GDM1 (cell line): ENCODE data around the gene SLAMF7.
A peak's percentile ranks its signal among the peaks of the same experiment; 100 is the strongest.

ENCODE experiments used
- DNase-seq: peaks from one replicate; lab custom pipeline; 2025; lab: John Stamatoyannopoulos, UW

The SLAMF7 gene

DNA sequence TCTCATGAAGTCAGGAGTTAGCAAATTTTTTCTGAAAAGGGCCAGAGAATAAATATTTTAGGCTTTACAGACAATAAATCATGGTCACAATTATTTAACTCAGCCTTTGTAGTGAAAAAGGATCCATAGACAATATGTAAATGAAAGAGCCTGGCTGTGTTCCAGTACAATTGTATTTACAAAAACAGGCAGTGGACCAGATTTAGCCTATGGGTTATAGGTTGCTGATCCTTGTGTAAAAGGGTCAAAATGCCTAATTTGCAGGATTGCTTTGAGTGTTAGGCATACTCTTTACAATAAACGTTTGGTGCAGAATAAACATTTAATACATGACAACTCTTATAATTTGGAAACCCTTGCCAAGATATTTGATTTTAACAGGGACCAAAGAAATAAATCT lies 6.5 kb downstream of the SLAMF7 start:
- DNase-seq: no peak

DNA sequence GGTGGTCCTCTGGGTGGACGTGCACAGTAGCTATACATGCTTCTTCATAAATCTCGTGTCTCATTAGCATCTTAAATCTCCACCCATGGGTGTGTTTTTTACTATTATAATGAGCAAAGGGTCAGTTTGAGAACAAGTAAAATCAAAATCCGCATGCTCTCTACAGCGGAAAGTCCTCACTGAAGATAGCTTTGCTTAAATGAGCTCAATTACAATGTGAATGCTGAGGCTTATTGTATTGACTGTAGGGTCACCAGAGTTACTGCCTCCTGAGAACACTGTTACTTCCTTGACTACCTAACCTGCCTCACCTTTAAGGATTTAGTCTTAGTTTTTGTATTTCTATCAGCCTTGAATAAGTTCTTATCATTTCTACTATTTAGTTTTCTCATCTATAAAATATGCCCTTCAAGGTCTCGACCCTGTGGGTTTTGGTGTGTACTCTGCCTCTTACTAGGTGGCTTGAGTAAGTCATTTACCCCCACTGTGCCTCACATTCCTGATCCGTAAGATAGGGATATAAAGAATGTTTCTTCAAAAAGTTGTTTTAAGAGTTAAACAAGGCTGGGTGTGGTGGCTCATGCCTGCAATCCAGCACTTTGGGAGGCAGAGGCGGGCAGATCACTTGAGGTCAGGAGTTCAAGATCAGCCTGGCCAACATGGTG lies 7.9 kb downstream of the SLAMF7 start:
- no peak for DNase-seq

DNA sequence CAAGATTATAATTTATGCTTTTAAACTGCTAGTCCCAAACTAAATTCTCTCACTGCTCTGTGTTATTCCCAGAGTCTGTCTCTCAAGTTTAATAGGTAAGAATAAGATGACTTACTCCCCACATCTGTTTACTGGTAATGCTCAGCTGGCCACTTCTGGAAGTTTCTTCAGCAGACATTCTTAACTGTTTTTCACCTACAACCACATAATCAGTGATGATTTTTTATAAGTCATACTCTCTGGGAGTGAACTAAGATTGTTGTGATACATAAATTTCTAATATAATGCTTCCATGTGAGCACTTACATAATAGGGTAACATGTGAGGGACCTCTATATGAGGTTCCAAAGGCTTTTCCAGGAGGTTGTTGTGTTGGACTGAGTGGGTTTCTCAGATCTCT lies 8.7 kb downstream of the SLAMF7 start:
- no peak for DNase-seq

DNA sequence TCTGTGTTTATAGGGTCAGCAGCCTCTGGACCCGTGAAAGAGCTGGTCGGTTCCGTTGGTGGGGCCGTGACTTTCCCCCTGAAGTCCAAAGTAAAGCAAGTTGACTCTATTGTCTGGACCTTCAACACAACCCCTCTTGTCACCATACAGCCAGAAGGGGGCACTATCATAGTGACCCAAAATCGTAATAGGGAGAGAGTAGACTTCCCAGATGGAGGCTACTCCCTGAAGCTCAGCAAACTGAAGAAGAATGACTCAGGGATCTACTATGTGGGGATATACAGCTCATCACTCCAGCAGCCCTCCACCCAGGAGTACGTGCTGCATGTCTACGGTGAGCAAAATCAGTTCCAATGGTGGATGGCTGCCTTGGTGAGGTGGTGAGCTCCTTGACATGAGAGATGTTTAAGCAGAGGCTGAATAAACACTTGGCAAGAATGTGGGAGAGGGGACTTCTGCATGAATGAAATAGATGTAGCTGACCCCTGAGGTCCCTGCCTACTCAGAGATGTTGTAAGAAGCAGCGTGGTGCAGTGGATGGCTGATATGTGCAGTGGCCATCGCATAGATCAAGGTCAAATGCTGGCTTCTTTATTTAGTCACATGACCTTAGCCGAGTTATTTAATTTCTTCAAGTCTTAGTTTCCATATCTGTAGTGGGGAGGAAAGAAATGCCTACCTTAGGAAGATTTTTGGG lies 9.3 kb downstream of the SLAMF7 start:
- no peak for DNase-seq

DNA sequence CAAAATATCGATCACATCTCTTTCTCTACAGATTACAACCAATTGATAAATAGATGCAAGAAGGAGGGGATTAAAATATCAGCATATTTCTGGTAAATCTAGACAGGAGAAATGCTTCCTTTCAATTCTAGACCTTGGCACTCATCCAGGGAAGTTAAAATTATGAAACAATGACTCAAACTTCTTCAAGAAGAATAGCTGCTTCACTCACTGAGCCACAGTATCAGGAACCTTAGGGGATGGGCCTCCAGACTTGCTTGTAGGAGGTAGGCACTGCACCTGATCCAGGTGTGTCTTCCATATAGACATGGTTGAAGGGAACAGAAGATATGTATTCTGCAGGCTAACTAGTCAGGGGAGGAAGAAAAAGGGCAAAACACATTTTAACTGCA lies 9.8 kb downstream of the SLAMF7 start:
- DNase-seq: no peak

DNA sequence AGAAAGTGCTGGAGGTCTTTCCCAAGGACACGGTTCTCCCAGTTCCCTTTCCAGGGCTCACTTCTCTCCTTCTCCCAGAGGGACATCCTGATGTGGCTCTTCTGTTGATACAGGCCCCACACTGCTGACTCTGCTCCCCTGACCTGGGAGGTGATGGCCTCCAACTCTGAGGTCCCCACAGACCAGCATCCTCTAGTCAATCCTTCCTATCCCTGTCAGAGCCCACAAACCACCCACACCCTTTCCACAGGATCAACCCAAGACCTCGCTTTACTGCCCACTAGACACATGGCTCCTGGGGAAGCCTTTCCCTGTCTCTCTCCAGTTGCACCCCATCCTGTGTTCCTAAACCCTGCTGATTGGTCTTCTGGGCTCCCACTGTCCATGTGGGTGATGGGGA lies 11.6 kb downstream of the SLAMF7 start:
- DNase-seq: no peak

DNA sequence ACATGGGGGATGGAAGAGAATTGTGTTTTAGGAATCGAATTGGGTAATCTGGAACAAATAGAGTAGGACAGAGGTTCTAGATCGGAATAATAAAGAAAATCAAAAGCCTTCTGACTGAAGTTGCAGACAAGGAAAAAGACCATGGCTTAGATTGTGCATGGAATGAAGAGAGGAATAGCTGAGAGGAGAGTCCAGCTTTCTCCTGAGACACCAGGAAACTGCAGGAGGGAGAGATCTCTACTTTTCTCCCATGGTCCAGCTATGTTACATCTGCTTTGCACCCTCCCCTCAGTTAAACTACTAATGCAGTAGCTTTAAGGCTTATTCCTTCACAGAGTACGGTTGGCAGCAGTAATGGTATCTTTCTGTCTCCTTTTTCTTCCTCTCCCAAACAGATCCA lies 13.4 kb downstream of the SLAMF7 start:
- no peak for DNase-seq

DNA sequence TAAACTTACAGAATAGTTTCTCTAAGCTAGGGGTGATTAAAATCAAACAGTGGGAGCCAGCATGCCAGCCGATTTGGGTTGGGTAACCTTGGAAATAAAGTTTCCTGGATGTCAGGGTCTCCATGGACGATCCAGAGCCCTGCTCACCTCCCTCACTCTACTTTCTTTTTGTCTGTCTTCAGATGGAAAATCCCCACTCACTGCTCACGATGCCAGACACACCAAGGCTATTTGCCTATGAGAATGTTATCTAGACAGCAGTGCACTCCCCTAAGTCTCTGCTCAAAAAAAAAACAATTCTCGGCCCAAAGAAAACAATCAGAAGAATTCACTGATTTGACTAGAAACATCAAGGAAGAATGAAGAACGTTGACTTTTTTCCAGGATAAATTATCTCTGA lies 13.9 kb downstream of the SLAMF7 start:
- DNase-seq: no peak

DNA sequence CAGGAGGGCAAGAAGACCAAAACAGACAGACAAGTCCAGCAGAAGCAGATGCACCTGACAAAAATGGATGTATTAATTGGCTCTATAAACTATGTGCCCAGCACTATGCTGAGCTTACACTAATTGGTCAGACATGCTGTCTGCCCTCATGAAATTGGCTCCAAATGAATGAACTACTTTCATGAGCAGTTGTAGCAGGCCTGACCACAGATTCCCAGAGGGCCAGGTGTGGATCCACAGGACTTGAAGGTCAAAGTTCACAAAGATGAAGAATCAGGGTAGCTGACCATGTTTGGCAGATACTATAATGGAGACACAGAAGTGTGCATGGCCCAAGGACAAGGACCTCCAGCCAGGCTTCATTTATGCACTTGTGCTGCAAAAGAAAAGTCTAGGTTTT lies 14.5 kb downstream of the SLAMF7 start:
- DNase-seq: no peak

DNA sequence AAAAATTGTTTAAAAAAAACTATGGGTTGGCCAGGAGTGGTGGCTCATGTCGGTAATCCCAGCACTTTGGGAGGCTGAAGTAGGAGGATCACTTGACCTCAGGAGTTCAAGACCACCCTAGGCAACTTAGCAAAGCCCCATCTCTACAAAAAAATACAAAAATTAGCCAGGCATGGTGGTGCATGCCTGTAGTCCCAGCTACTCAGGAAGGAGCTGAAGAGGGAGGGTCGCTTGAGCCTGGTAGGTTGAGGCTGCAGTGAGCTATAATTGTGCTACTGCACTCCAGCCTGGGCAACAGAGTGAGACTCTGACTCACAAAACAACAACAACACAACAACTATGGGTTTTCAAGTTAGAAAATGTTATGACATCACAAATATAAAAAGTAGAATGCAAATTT lies 16.4 kb downstream of the SLAMF7 start:
- no peak for DNase-seq

DNA sequence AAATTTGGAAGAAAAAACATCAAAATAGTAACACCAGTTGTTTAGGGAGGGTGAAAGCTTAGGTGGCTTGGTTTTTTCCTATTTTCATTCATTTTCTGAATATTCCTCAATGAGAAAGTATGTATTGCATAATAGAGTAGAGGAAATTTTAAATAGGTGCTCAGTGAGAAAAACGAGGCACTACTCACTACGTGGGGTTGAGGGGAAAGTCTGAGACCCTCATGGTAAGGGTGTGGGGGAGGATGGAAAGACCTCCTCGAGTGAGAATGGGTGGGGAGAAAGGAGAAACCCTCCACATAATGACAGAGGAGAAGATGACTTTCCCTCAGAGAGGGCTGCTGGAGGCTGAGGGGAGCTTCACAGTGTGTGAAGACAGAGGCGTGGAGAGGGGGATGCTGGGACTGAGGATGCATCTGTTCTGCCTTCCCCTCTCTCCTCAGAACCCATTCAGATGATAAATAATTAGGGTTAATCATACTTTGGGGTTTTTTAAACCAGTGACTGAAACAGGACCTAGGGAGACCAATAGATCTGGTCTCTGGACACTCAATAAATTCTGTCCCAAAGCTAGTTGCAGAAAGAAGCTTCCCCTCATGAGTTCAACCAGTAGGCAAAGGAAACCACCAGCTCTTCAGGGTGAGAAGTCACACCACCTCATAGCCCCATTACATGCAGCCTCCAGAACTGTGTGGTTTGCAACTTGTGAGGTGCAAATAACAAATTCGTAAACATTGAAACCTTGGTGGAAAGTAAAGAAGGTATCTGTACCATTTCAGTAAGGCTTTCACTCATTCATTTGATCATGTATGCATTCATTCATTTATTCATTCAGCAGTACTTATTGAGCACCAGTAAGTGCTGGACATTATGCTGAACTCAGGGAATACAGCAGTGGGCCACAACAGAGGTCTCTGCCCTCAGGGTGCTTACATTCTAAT lies 17.1 kb downstream of the SLAMF7 start:
- DNase-seq: no peak

DNA sequence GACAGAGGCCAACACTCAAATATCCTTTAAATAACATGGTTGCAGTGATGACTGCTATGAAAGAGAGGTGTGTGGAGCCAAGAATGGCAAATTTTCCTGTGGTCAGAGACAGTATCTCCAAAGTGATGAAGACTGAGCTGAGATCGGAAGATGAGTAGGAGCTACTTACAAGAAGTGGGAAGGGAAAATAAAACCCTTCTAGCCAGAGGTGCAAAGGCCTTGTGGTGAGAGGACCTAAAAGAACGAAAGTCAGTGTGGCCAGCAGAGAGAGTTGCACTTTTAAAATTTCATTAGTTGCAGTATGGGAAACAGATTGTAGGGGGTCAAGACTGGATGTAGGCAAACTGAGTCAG lies 17.8 kb downstream of the SLAMF7 start:
- DNase-seq: no peak

DNA sequence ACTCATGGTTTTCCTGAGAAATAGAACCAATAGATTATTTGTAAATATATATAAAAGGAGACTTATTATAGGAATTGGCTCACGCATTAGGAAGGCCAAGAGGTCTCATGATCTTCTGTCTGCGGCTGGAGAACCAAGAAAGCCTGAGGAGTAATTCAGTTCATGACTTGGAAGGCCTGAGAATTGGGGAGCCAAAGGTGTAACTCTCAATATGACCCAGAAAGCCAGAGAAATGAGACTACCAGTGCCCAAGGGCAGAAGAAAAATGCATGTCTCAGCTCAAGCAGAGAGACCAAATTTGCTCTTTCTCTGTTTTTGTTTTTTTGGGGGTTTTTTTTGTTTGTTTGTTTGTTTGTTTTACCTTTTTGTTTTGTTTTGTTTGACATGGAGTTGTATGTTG lies 19.5 kb downstream of the SLAMF7 start:
- DNase-seq: no peak

DNA sequence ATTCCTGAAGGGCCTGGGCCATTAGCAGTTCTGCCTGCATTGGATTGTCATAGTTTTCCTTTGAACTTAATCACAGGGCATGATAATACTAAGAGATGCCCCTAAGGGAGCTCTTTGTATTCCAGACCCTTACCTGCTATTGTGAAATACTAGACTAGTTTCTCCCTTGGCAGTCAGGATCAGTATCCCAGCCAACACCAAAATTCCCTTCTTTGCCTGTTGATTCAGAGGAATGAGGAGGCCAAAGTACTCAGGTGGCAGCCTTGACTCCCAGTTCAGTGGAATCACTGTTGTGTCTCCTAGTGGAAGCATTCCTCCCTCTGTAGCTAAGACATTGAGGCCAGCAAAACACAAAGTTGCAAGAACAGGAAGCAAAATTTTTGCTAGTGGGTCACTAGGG lies 20.7 kb downstream of the SLAMF7 start:
- DNase-seq: no peak

DNA sequence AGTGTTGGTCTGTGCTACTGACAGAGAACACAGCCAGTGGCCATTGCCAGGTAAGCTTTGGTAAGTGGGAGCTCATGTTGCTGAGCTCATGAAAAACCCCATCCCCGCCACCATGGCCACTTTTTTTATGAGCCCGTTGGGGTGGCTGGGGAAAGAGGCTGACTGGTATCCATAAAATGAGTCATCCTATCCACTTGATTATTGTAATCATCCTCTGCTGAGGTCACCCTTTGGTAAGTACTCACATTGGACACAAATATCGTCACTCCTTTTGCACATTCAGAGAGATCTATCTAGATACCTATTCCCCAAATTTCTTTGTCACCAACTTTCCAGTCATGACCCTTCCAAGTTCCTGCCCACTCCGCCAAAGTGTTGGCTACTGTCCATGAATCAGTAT lies 22.0 kb downstream of the SLAMF7 start:
- no peak for DNase-seq

DNA sequence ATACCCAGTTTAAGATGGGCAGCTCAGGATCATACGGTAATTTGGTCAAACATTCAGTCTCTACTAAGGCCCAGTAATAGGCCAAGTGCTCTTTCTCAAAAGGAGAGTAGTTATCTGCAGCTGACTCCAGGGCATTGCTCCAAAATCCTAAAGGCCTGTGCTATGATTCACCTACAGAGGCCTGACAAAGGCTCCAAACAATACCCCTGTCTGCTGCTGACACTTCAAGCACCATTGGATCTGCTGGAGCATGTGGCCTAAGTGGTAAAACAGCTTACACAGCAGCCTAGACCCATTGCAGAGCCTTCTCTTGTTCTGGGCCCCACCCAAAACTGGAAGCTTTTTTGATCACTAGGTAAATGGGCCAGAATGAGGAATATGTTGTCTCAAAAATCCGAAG lies 22.8 kb downstream of the SLAMF7 start:
- DNase-seq: no peak

DNA sequence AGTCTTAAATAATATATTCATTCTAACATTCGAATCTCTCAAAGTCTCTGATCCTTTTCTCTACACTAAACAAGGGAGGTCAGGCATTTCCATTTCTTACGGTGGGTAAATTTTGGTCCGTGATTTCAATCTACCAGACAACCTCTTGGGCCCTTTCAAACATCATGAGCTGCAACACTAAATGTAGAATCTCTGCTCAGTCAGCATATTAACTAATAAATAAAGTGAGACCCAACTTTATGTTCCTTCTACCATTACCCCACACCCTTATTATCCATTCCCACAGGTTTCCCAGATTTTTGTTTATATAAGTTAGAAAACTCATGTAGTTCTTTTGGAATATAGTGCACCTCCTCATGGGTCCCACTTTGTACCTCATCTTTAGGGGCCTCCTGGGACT lies 24.9 kb downstream of the SLAMF7 start:
- DNase-seq: no peak

DNA sequence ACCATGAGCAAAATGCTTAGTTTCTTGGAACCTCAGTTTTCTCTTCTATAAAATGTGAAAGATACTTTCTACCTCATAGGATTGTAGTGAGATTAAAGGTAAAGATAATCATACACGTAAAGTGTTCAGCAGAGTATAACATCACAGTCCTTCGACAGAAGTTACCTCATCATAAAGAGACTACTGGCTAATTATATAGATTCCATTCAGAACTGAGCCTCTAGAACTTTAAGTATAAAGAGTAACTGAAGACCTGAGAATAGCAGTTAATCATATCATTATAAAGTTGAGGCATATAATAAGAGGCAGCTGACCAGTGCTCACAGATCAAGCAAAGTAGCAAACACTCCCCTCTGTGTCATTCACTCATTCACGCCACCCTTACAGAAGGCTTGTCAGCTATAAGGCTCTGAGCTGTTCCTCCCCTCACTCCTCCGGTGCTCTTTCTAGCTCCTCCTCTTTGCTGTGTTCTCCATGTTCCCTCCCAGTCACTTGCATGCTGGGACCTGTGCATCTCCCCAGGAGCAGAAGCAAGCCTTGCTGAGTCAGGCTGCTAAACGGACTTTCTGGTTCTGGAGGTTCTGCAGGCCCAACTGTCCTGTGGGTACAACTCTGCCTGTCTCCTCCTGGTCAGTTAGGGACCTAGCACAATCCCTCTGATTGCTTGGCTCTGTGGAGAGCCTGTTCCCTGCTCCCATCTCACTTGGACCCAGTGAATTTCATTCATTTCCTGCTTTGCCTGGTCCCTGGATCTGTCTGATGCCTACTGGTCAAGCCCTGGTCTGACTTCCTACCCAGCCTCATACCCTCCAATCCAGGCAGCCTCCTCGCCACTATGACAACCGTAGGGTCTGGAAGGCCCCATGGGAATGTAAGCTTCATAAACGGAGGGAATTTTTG lies 28.6 kb downstream of the SLAMF7 start:
- no peak for DNase-seq

DNA sequence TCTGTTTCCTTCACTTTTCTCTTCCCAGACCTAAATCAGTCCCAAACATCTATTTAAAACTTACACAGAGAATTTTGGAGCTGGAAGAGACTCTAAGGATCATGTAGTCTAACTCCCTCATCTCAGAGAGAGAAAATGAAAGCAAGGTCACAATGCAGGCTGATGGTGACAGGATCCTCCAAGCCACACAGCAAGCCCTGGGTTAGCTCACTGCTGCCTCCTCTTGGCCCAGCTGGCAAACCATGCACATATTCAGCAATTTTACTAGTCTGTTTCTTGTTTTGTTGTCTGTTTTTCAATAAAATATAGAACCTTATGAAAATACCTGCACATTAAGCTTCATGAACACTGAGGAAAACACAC lies 29.2 kb downstream of the SLAMF7 start:
- peak; percentile 45 for DNase-seq

DNA sequence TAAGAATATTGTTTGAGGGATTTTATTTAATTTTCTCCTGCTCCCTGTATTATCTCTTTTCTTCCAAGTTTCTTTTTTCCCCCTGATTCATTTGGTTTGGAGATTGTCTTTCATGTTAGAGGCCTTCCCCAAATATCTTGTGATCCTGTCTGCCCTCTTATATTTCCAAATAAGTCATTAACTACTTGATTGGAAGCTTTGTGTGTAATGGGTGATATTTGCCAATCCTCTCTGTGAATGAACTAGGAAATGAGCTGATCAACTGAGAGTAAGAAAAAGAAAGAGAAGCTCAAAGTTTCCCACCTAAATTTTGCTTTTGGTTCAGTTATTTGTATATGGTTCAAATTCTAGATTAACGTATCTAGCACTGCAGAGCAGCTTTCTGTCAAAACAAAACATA lies 33.3 kb downstream of the SLAMF7 start:
- no peak for DNase-seq

DNA sequence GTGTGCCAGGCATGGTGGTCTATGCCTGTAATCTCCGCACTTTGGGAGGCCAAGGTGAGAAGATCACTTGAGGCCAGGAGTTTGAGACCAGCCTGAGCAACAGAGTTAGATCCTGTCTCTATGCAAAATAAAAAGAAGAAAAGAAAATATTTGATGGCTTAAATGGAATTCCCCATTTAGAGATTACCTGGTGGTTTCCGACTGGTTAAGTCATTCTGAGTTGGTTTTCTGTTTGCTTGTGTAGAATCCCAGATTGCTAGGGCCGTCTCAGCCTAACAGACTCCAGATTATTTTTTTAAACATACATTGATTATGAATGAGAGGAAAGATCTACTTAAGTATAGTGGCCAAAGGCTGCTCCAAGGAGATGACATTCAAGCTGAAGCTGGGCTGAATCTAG lies 34.0 kb downstream of the SLAMF7 start:
- no peak for DNase-seq
